Panc1 (cell line): Measurements from ENCODE around the gene TMEM266. TPM values are rescaled to one million over a fixed set of nuclear protein-coding genes. Genes with fewer than 3 reads are reported as not detected.

Experiments
- ATAC-seq: fragments of 200-7000 bp; cut with Tn5 transposase; 2 replicates; pipeline ENCODE4 v1.9.1; 2020; ENCODE audit warnings: mild to moderate bottlenecking, moderate library complexity
- BruUV-seq: library from RNA; stranded (reverse); fragments of 400-500 nt; replicated peaks from 2 replicates; lab custom pipeline; 2021; lab: Mats Ljungman, UMichigan
- CTCF ChIA-PET: fragments of 300-600 bp; sonication (Branson Sonifier 250); formaldehyde crosslinking; loops from one replicate; lab custom pipeline; 2022; ENCODE audit warnings: antibody characterized with exemption; lab: Charles Lee
- POLR2A ChIA-PET: fragments of 300-600 bp; sonication (Branson Sonifier 250); formaldehyde crosslinking; loops from one replicate; lab custom pipeline; 2022; ENCODE audit warnings: antibody characterized with exemption; lab: Charles Lee
- DNase-seq: peaks from one replicate; pipeline ENCODE4 v3.0.0-alpha.2; 2010; ENCODE audit warnings: low read depth, low spot score
- H3K27ac ChIP-seq: 2 replicates; pipeline ENCODE4 v1.5.1; 2011; ENCODE audit warnings: mild to moderate bottlenecking, low read length, inconsistent platforms
- H3K27me3 ChIP-seq: fragments of 200-500 bp; sonication (Bioruptor generic); 2 replicates; pipeline ENCODE4 v1.6.0; 2014; ENCODE audit warnings: low read length, inconsistent platforms; ENCODE audit not compliant: control insufficient read depth, insufficient read depth
- H3K36me3 ChIP-seq: fragments of 200-500 bp; sonication (Bioruptor generic); 2 replicates; pipeline ENCODE4 v1.5.1; 2014; ENCODE audit warnings: inconsistent platforms, mild to moderate bottlenecking, low read length, moderate library complexity; ENCODE audit not compliant: control insufficient read depth, insufficient read depth
- H3K4me1 ChIP-seq: 2 replicates; pipeline ENCODE4 v1.5.1; 2011; ENCODE audit warnings: inconsistent platforms, mild to moderate bottlenecking, low read length, moderate library complexity; ENCODE audit not compliant: control insufficient read depth, insufficient read depth
- H3K4me3 ChIP-seq, 2 experiments: 2 replicates each; pipeline ENCODE4 v1.5.1; 2011 to 2012; ENCODE audit warnings: low read depth in 2 of 2, low read length in 2 of 2, mild to moderate bottlenecking in 2 of 2, inconsistent platforms in 1 of 2, moderate library complexity in 1 of 2
- H3K9me3 ChIP-seq: fragments of 200-500 bp; sonication (Bioruptor generic); 2 replicates; pipeline ENCODE4 v1.5.1; 2014; ENCODE audit warnings: low read depth, mild to moderate bottlenecking, inconsistent platforms, low read length, moderate library complexity; ENCODE audit not compliant: control insufficient read depth, insufficient read depth
- POLR2AphosphoS5 ChIP-seq: IDR thresholded peaks from 2 replicates; pipeline ENCODE4 v1.6.1; 2012; ENCODE audit warnings: mild to moderate bottlenecking, low read depth, low read length, moderate library complexity
- REST ChIP-seq, 2 experiments: IDR thresholded peaks; 2 replicates each; pipeline ENCODE4 v1.6.1; 2011 to 2012; ENCODE audit warnings: low read depth in 2 of 2, control low read depth in 1 of 2, low read length in 1 of 2, mild to moderate bottlenecking in 1 of 2, moderate library complexity in 1 of 2; ENCODE audit not compliant: insufficient read depth in 1 of 2
- SIN3A ChIP-seq: IDR thresholded peaks from 2 replicates; pipeline ENCODE4 v1.6.1; 2012; ENCODE audit warnings: low read depth, mild to moderate bottlenecking, low read length, moderate library complexity, borderline replicate concordance; ENCODE audit not compliant: insufficient read depth
- TCF7L2 ChIP-seq: IDR thresholded peaks from 2 replicates; pipeline ENCODE4 v1.6.1; 2011; ENCODE audit warnings: mild to moderate bottlenecking, low read depth, low read length, inconsistent platforms
- in situ Hi-C: cut with HindIII; loops from 2 replicates; pipeline ENCODE4 v1.10.0; 2016; ENCODE audit warnings: low sequenced_read_pairs, low pct_unique_long_range_greater_than_20kb
- intact Hi-C: fragments of 100-400 bp; cut with micrococcal nuclease; formaldehyde crosslinking; loops from one replicate; pipeline ENCODE4 v1.10.0; 2022; ENCODE audit not compliant: unreplicated experiment
- total RNA-seq: library from RNA; stranded (reverse); gene quantifications from one replicate; pipeline ENCODE4 v1.2.1, GENCODE V29; 2021; ENCODE audit not compliant: unreplicated experiment
- TF ChIP-seq, protein P1 (sequence below): fragments of 450-650 bp; IDR thresholded peaks from 2 replicates; pipeline ENCODE4 v1.5.1; 2017; ENCODE audit warnings: mild to moderate bottlenecking

The TMEM266 gene
- total RNA-seq, 1 experiment from 2014 or later: 0.21 TPM

DNA sequence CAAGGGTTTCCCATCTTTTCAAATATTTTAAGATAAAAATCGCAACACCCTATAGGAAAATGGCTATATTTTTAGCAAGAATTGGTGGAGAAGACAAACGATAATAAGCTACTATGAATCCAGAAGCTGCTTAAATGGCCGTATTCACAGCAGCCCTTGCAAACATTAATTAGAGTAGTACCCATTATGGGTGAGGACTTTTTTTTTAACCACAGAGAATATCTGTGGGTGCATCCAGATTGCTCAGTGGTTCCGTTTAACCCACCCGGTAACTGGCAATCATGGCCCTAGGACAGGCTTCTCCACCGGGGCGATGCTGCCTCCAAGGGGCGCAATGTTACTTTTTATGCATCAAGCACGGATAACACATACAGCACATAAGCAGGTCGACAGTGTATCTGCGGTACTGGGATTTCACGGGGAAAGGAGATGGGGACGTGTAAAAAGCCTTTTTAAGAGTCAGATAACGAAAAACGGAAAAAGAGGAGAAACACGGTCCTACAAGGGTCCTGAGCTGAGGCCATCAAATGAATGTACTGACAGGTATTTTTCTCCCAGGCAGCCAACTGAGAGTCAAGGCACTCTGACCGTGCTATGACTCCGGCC lies 968 bp upstream of the TMEM266 start:
- intact Hi-C loops (loop anchor here (1.0 kb wide), 1 partner anchor 80 kb away; no protein-coding TSS in a partner anchor), in situ Hi-C loops (no loop called here)
- no TSS peak for BruUV-seq
- DNase-seq (no peak), ATAC-seq (peak; percentile 82)
- Histone ChIP-seq H3K27ac (no peak overlapping the region), H3K27me3 (peaks cover 43% of the 10 kb centered on the region), H3K4me1 (peaks cover 15% of the 10 kb centered on the region), H3K4me3 (peak overlapping the region; percentile 49 to 62), H3K36me3 (no peaks in the 10 kb centered on the region), H3K9me3 (no peaks in the 10 kb centered on the region)
- ChIA-PET POLR2A (no interaction called here), CTCF (interaction anchor here (0.5 to 3.7 kb wide), 8 partner anchors 9 to 281 kb away, joined by 3 to 48 read pairs (median 4); no protein-coding TSS in a partner anchor)
- TF ChIP-seq, protein P1, sequence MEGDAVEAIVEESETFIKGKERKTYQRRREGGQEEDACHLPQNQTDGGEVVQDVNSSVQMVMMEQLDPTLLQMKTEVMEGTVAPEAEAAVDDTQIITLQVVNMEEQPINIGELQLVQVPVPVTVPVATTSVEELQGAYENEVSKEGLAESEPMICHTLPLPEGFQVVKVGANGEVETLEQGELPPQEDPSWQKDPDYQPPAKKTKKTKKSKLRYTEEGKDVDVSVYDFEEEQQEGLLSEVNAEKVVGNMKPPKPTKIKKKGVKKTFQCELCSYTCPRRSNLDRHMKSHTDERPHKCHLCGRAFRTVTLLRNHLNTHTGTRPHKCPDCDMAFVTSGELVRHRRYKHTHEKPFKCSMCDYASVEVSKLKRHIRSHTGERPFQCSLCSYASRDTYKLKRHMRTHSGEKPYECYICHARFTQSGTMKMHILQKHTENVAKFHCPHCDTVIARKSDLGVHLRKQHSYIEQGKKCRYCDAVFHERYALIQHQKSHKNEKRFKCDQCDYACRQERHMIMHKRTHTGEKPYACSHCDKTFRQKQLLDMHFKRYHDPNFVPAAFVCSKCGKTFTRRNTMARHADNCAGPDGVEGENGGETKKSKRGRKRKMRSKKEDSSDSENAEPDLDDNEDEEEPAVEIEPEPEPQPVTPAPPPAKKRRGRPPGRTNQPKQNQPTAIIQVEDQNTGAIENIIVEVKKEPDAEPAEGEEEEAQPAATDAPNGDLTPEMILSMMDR: peak; percentile 74
- TF ChIP-seq SIN3A (no peak), TCF7L2 (no peak), POLR2AphosphoS5 (no peak)

DNA sequence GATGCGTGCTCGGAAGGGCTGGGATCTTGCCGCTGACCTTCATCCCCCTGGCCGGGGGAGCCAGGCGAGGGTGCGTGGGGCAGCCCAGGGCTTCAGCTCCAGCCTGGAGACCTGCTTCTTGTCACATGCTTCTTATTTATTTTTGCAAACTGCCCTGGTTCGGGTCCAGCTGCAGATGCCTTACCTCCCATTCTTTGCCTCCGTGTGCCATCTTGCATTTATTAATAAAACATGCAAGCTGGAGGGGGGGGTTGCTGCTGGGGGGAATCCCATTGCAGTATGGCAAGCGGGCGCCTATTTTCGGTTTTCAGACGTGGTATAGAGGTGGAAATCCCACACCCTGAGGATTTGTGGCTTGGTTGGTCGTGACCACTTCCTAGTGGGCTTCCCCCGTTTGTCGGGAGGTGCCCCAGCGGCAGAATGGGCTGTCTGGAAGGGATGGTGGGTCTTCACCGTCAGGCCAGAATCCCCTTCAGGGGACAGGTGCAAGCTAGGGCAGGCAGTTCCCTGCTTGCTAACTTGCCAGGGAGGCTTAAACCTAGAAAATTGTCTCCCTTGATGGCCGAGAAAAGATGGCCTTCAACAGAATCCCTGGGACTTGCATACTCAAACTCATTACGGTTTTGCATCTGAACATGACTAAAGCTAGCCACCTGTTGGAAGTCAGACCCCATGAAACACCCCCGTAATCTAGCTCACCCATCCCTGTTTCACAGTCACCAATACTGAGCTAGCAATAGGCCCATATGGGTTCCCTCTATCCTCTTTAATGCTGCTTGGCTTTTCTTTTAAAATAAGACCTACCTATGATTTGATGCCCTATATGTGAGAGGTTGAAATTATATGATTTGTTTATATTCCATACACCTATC lies 569 bp downstream of the TMEM266 start:
- H3K9me3 ChIP-seq: no peaks in the 10 kb centered on the region
- H3K27me3 ChIP-seq: peaks cover 48% of the 10 kb centered on the region
- intact Hi-C loops: loop anchor here (10.0 kb wide), 1 partner anchor 226 kb away; no protein-coding TSS in a partner anchor
- no peak overlapping the region for H3K27ac ChIP-seq
- CTCF ChIA-PET: interaction anchor here (0.6 to 3.7 kb wide), 2 partner anchors 79 to 586 kb away, joined by 12 to 48 read pairs; no protein-coding TSS in a partner anchor
- in situ Hi-C loops: no loop called here
- ATAC-seq: no peak; the same call in 1 of the 2 replicates
- TF ChIP-seq TCF7L2 (no peak), POLR2AphosphoS5 (no peak), SIN3A (no peak), REST (IDR thresholded peaks at IDR 0.05; ENCODE audit: insufficient read depth in 1 of 2, low read depth in 2 of 2, low read length in 1 of 2) (no peak)
- TF ChIP-seq, protein P1: no peak
- no TSS peak for BruUV-seq
- no peak for DNase-seq
- no peaks in the 10 kb centered on the region for H3K36me3 ChIP-seq
- POLR2A ChIA-PET: interaction anchor here (0.6 kb wide), 2 partner anchors 255 to 998 kb away, joined by 3 to 11 read pairs; no protein-coding TSS in a partner anchor
- H3K4me3 ChIP-seq: peak overlapping the region; percentile 45 to 49
- H3K4me1 ChIP-seq: peaks cover 15% of the 10 kb centered on the region
